ENCODE data around the gene ACVR1B.

Gene ACVR1B

GRCh38 chr12:51942501-51943000 lies 8.9 kb upstream of the ACVR1B start:
- H3K4me1 ChIP-seq (ENCODE audit: control insufficient read depth, insufficient read depth, low read length): peaks cover 13% of the 10 kb centered on the region
- no peak overlapping the region for H3K27ac ChIP-seq (ENCODE audit: extremely low read depth, low read depth, low read length)
- TF ChIP-seq FEZF1 (tag by site-specific recombination; IDR thresholded peaks at IDR 0.05): no peak
- TF ChIP-seq ZNF544 (tag by site-specific recombination; IDR thresholded peaks at IDR 0.05): no peak
- no peak for TF ChIP-seq OVOL3 (tag by site-specific recombination; IDR thresholded peaks at IDR 0.05)
- TF ChIP-seq ZFP37 (tag by site-specific recombination; IDR thresholded peaks at IDR 0.05): no peak
- no peak for TF ChIP-seq ZBTB21 (tag by site-specific recombination; IDR thresholded peaks at IDR 0.05)
- no peaks in the 10 kb centered on the region for H3K36me3 ChIP-seq (ENCODE audit: control insufficient read depth in 2 of 2, insufficient read depth in 1 of 2, low read length in 2 of 2)
- CTCF ChIA-PET: interaction anchor here (0.5 to 1.2 kb wide), 2 partner anchors 20 to 247 kb away, joined by 3 read pairs; no protein-coding TSS in a partner anchor
- H3K9me3 ChIP-seq (ENCODE audit: control insufficient read depth, insufficient read depth, low read depth, low read length): no peaks in the 10 kb centered on the region
- H3K4me3 ChIP-seq (ENCODE audit: low read depth, low read length): no peak overlapping the region
- POLR2A ChIA-PET: no interaction called here

GRCh38 chr12:51943346-51943745 lies 8.2 kb upstream of the ACVR1B start:
- Histone ChIP-seq H3K36me3 (ENCODE audit: control insufficient read depth in 2 of 2, insufficient read depth in 1 of 2, low read length in 2 of 2) (no peaks in the 10 kb centered on the region), H3K4me1 (ENCODE audit: control insufficient read depth, insufficient read depth, low read length) (peaks cover 13% of the 10 kb centered on the region), H3K9me3 (ENCODE audit: control insufficient read depth, insufficient read depth, low read depth, low read length) (no peaks in the 10 kb centered on the region), H3K27ac (ENCODE audit: extremely low read depth, low read depth, low read length) (no peak overlapping the region), H3K4me3 (ENCODE audit: low read depth, low read length) (no peak overlapping the region)
- ChIA-PET POLR2A (no interaction called here), CTCF (no interaction called here)
- no peak for TF ChIP-seq TCF7L2 (IDR thresholded peaks at IDR 0.05; ENCODE audit: borderline replicate concordance, low read depth, low read length)

- no peaks in the 10 kb centered on the region for H3K36me3 ChIP-seq (ENCODE audit: control insufficient read depth in 2 of 2, insufficient read depth in 1 of 2, low read length in 2 of 2)
- ChIA-PET CTCF (interaction anchor here (0.6 to 0.7 kb wide), 2 partner anchors 10 to 18 kb away, joined by 3 read pairs; no protein-coding TSS in a partner anchor), POLR2A (no interaction called here)
- TF ChIP-seq ZNF639 (tag by site-specific recombination; IDR thresholded peaks at IDR 0.05) (no peak), ZIC2 (tag by site-specific recombination; IDR thresholded peaks at IDR 0.05) (no peak), SETDB1 (IDR thresholded peaks at IDR 0.05; ENCODE audit: insufficient read length, low read length) (peak; percentile 86), MZF1 (tag by site-specific recombination; IDR thresholded peaks at IDR 0.05; ENCODE audit: borderline replicate concordance) (peak; percentile 94)
- no peaks in the 10 kb centered on the region for H3K9me3 ChIP-seq (ENCODE audit: control insufficient read depth, insufficient read depth, low read depth, low read length)
- H3K27ac ChIP-seq (ENCODE audit: extremely low read depth, low read depth, low read length): no peak overlapping the region
- peaks cover 13% of the 10 kb centered on the region for H3K4me1 ChIP-seq (ENCODE audit: control insufficient read depth, insufficient read depth, low read length)
- no peak overlapping the region for H3K4me3 ChIP-seq (ENCODE audit: low read depth, low read length)
These were observed 6.8 kb upstream of the ACVR1B start for GRCh38 chr12:51944608-51945233.

GRCh38 chr12:51947246-51947996 lies 4.1 kb upstream of the ACVR1B start:
- Histone ChIP-seq H3K9me3 (ENCODE audit: control insufficient read depth, insufficient read depth, low read depth, low read length) (no peaks in the 10 kb centered on the region), H3K4me3 (ENCODE audit: low read depth, low read length) (no peak overlapping the region), H3K36me3 (ENCODE audit: control insufficient read depth in 2 of 2, insufficient read depth in 1 of 2, low read length in 2 of 2) (no peaks in the 10 kb centered on the region), H3K4me1 (ENCODE audit: control insufficient read depth, insufficient read depth, low read length) (no peaks in the 10 kb centered on the region), H3K27ac (ENCODE audit: extremely low read depth, low read depth, low read length) (no peak overlapping the region)
- CTCF ChIA-PET: interaction anchor here (1.5 to 1.8 kb wide), 2 partner anchors 23 to 46 kb away, joined by 4 to 6 read pairs; no protein-coding TSS in a partner anchor
- no peak for TF ChIP-seq ZNF362 (tag by site-specific recombination; IDR thresholded peaks at IDR 0.05)
- no peak for TF ChIP-seq ZNF354C (tag by site-specific recombination; IDR thresholded peaks at IDR 0.05; ENCODE audit: borderline replicate concordance, low read depth)
- no peak for TF ChIP-seq KLF8 (tag by site-specific recombination; IDR thresholded peaks at IDR 0.05)
- POLR2A ChIA-PET: no interaction called here

Measured in HEK293 (cell line).